Thoracic aorta (tissue), 2 donors: Measurements from ENCODE around the gene SHKBP1. TPM values are rescaled to one million over a fixed set of nuclear protein-coding genes. Genes with fewer than 3 reads are reported as not detected.

Source experiments
- ATAC-seq: fragments of 150-250 bp; one replicate; pipeline ENCODE4 v1.8.0; 2017; ENCODE audit warnings: low read depth; ENCODE audit not compliant: insufficient number of reproducible peaks, low FRiP score
- DNase-seq: peaks from one replicate; pipeline ENCODE4 v3.0.0-alpha.2; 2020; ENCODE audit warnings: low spot score
- H3K27ac ChIP-seq, 2 donors: fragments of 200-600 bp; sonication (generic); 1 replicate in 1 of 2; 2 replicates in 1 of 2; pipeline ENCODE4 v1.5.1; 2016; ENCODE audit warnings: mild to moderate bottlenecking in 2 of 2, moderate library complexity in 2 of 2
- H3K27me3 ChIP-seq: fragments of 200-600 bp; sonication (generic); replicated peaks from 2 replicates; pipeline ENCODE4 v1.6.0; 2016; ENCODE audit warnings: mild to moderate bottlenecking; ENCODE audit not compliant: insufficient read depth
- H3K36me3 ChIP-seq: fragments of 200-600 bp; sonication (generic); one replicate; pipeline ENCODE4 v1.5.1; 2016
- H3K4me1 ChIP-seq, 2 donors: fragments of 200-600 bp; sonication (generic); 1 replicate in 1 of 2; 2 replicates in 1 of 2; pipeline versions ENCODE4 v1.5.1 to v1.6.0; 2016; ENCODE audit warnings: low read depth in 2 of 2, mild to moderate bottlenecking in 1 of 2; ENCODE audit not compliant: control insufficient read depth in 1 of 2
- H3K4me3 ChIP-seq: fragments of 200-600 bp; sonication (generic); 2 replicates; pipeline ENCODE4 v1.5.1; 2016; ENCODE audit warnings: mild to moderate bottlenecking
- H3K9me3 ChIP-seq: fragments of 200-600 bp; sonication (generic); 2 replicates; pipeline ENCODE4 v1.5.1; 2016
- total RNA-seq, 2 donors: library from RNA; depleted of rRNA; stranded (reverse); fragments of >200 nt; gene quantifications; one replicate each; pipeline versions ENCODE4 v1.1.0 to v1.2.3, GENCODE V29; 2016
- TF ChIP-seq, protein P1 (sequence below): fragments of 200-600 bp; sonication (generic); IDR thresholded peaks from one replicate; pipeline ENCODE4 v1.5.1; 2019; ENCODE audit warnings: antibody characterized with exemption

Gene SHKBP1
- total RNA-seq, 2 donors from 2014 or later = 36.0 to 78.4 TPM

DNA sequence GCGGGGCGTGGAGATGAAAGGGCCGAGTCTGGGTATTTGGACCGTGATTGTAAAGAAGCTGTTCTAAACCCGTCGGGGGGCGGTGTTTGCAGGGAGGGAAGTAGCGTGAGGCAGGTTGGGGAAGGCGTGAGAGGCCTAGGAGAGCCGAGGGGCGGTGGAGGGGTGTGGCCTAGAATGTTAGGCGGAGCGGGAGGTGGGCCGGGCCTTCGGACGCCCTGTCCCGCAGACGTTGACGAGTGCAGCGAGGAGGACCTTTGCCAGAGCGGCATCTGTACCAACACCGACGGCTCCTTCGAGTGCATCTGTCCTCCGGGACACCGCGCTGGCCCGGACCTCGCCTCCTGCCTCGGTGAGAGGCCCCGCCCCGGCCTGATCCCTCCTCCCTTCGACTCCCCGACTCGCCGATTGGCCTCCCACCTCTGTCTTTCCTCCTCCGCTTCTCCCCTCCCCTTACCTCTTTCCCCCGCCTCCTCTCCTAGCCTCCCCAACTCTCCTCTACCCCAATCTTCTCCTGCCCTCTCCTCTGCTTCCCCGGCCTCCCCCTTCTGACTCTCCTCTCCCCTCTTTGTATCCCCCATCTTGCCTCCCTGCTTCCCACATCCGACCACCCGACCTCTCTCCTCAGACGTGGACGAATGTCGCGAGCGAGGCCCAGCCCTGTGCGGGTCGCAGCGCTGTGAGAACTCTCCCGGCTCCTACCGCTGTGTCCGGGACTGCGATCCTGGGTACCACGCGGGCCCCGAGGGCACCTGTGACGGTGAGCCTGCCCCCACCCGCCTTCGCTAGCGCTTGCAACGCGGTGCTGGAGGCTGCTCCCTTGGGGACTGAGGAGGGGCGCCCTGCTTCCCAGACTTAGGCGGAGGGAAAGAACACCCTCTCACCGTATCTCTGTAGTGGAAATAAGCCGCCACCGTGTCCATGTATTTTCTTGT lies 37.3 kb downstream of the SHKBP1 start:
- H3K27ac ChIP-seq = peak overlapping the region in 1 of 2 donors; percentile 11
- DNase-seq = no peak
- no peak for ATAC-seq
- TF ChIP-seq, protein P1, sequence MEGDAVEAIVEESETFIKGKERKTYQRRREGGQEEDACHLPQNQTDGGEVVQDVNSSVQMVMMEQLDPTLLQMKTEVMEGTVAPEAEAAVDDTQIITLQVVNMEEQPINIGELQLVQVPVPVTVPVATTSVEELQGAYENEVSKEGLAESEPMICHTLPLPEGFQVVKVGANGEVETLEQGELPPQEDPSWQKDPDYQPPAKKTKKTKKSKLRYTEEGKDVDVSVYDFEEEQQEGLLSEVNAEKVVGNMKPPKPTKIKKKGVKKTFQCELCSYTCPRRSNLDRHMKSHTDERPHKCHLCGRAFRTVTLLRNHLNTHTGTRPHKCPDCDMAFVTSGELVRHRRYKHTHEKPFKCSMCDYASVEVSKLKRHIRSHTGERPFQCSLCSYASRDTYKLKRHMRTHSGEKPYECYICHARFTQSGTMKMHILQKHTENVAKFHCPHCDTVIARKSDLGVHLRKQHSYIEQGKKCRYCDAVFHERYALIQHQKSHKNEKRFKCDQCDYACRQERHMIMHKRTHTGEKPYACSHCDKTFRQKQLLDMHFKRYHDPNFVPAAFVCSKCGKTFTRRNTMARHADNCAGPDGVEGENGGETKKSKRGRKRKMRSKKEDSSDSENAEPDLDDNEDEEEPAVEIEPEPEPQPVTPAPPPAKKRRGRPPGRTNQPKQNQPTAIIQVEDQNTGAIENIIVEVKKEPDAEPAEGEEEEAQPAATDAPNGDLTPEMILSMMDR = no peak
- H3K27me3 ChIP-seq = no peaks in the 10 kb centered on the region
- H3K36me3 ChIP-seq = peaks cover 18% of the 10 kb centered on the region
- H3K9me3 ChIP-seq = no peaks in the 10 kb centered on the region
- H3K4me3 ChIP-seq = peak overlapping the region; percentile 57
- peaks cover 4 to 23% of the 10 kb centered on the region in 2 donors for H3K4me1 ChIP-seq

DNA sequence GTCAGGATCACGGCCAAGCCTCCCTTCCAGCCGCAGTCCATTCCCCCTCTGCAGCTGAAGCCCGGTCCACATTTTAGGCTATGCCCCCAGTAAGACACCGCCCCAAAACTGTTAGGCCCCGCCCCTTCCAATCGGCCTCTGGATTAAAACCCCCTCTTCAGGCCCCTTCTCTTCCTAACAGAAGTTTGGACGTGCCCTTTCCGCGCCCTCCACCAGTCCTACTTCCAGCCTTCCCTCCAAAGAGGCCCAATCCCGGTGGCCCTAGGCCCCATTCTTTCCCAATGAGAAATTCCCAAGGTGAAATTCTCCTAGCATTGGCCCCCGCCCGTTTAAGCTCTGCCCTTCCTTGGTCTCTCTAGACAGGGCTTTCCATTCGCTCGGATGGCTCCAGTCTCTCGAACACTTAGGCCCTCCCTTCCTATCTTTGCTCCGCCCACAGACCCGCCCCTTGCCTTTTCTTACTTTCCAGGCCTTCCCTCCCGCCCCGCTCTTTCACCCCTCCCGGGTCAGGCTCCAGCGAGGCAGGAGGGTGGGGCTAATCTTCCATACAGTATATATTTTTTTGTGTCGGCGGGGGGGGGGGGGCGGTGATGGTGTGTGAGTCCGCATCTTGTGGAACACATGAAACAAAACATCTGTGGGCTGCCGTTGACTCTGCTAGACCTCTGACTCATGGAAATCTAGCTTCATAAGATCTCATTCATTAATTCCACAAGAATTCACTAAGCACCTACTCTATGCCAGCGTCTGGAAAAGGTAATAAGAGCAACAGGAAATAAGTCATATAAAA lies 38.1 kb downstream of the SHKBP1 start:
- H3K36me3 ChIP-seq = peaks cover 27% of the 10 kb centered on the region
- peaks cover 4 to 18% of the 10 kb centered on the region in 2 donors for H3K4me1 ChIP-seq
- peak overlapping the region in 1 of 2 donors; percentile 34 for H3K27ac ChIP-seq
- TF ChIP-seq, protein P1 = no peak
- ATAC-seq (no peak), DNase-seq (no peak)
- H3K4me3 ChIP-seq = peak overlapping the region; percentile 57
- no peaks in the 10 kb centered on the region for H3K27me3 ChIP-seq
- no peaks in the 10 kb centered on the region for H3K9me3 ChIP-seq

DNA sequence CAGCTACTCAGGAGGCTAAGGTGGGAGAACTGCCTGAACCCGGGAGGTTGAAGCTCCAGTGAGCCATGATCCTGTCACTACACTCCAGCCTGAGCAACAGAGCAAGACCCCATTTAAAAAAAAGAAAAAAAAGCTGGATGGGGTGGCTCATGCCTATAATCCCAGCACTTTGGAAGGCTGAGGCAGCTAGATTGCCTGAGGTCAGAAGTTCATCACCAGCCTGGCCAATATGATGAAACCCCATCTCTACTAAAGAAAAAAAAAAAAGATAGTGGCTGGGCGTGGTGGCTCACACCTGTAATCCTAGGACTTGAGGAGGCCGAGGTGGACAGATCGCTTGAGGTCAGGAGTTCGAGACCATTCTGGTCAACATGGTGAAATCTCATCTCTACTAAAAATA lies 39.5 kb downstream of the SHKBP1 start:
- Histone ChIP-seq H3K36me3 (peaks cover 34% of the 10 kb centered on the region), H3K27ac (no peak overlapping the region), H3K4me1 (peaks cover 0 to 5% of the 10 kb centered on the region in 2 donors), H3K27me3 (no peaks in the 10 kb centered on the region), H3K4me3 (no peak overlapping the region), H3K9me3 (no peaks in the 10 kb centered on the region)
- TF ChIP-seq, protein P1 = no peak
- ATAC-seq (no peak), DNase-seq (no peak)

DNA sequence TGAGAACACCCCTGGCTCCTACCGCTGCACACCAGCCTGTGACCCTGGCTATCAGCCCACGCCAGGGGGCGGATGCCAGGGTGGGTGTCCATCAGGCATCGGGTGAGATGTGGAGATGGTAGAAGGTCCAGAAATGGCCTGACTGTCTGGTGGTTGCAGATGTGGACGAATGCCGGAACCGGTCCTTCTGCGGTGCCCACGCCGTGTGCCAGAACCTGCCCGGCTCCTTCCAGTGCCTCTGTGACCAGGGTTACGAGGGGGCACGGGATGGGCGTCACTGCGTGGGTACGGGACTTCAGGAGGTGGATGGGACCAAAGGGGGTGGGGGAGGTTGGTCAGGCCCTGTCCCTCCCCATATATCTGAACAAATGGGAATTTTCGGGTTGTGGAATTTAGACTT lies 40.3 kb downstream of the SHKBP1 start:
- Histone ChIP-seq H3K27ac (no peak overlapping the region), H3K9me3 (no peaks in the 10 kb centered on the region), H3K4me3 (no peak overlapping the region), H3K27me3 (no peaks in the 10 kb centered on the region), H3K36me3 (peaks cover 38% of the 10 kb centered on the region), H3K4me1 (no peaks in the 10 kb centered on the region)
- no peak for DNase-seq
- TF ChIP-seq, protein P1 = no peak
- ATAC-seq = no peak

DNA sequence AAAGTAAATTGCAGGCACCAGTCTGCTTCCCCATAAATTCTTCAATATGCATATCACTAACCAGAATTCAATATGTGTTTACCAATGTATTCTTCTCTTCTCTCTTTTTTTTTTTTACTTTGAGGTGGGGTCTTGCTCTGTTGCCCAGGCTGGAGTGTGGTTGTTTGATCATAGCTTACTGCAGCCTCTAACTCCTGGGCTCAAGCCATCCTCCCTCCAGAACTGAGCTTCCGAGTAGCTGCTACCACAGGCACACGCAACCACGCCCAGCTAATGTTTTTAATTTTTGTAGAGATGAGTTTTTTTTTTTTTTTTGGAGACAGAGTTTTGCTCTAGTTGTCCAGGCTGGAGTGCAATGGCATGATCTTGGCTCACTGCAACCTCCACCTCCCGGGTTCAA lies 41.3 kb downstream of the SHKBP1 start:
- peaks cover 42% of the 10 kb centered on the region for H3K36me3 ChIP-seq
- no peaks in the 10 kb centered on the region for H3K9me3 ChIP-seq
- no peak overlapping the region for H3K27ac ChIP-seq
- no peaks in the 10 kb centered on the region for H3K4me1 ChIP-seq
- DNase-seq (no peak), ATAC-seq (no peak)
- TF ChIP-seq, protein P1 = no peak
- no peaks in the 10 kb centered on the region for H3K27me3 ChIP-seq
- no peak overlapping the region for H3K4me3 ChIP-seq
